Stimulated activated naive CD8-positive, alpha-beta T cell treated with anti-CD3 and anti-CD28 coated beads, Interleukin-15, Interleukin-2, amounts not matched to agents 100 ng/mL and 50 ng/mL, for 24 hours (primary cell): Measurements from ENCODE around the gene GMCL1.

Experiments
- H3K27ac Mint-ChIP-seq: one replicate; pipeline ENCODE4 v1.8.0; 2021; ENCODE audit warnings: mild to moderate bottlenecking, mixed read lengths
- H3K27me3 Mint-ChIP-seq: one replicate; pipeline ENCODE4 v1.8.0; 2021; ENCODE audit warnings: mixed read lengths
- H3K36me3 Mint-ChIP-seq: one replicate; pipeline ENCODE4 v1.8.0; 2021; ENCODE audit warnings: low read depth, mixed read lengths
- H3K4me1 Mint-ChIP-seq: one replicate; pipeline ENCODE4 v1.8.0; 2021; ENCODE audit warnings: low read depth, mixed read lengths
- H3K4me3 Mint-ChIP-seq: one replicate; pipeline ENCODE4 v1.8.0; 2021; ENCODE audit warnings: mild to moderate bottlenecking, mixed read lengths
- H3K9me3 Mint-ChIP-seq: one replicate; pipeline ENCODE4 v1.8.0; 2021; ENCODE audit warnings: mixed read lengths

Gene GMCL1

GRCh38 chr2:69916106-69916505 is 86.6 kb downstream of the GMCL1 start:
- Mint-ChIP-seq H3K27ac (peak overlapping the region; percentile 40), H3K4me3 (peak overlapping the region; percentile 80), H3K4me1 (peaks cover 39% of the 10 kb centered on the region), H3K36me3 (peaks cover 21% of the 10 kb centered on the region), H3K27me3 (no peaks in the 10 kb centered on the region), H3K9me3 (no peaks in the 10 kb centered on the region)

GRCh38 chr2:69917852-69918251 is 88.4 kb downstream of the GMCL1 start:
- Mint-ChIP-seq H3K27ac (no peak overlapping the region), H3K4me3 (no peak overlapping the region), H3K36me3 (peaks cover 26% of the 10 kb centered on the region), H3K27me3 (no peaks in the 10 kb centered on the region), H3K4me1 (peaks cover 35% of the 10 kb centered on the region), H3K9me3 (no peaks in the 10 kb centered on the region)

- no peaks in the 10 kb centered on the region for H3K9me3 Mint-ChIP-seq
- H3K4me1 Mint-ChIP-seq = peaks cover 33% of the 10 kb centered on the region
- H3K27ac Mint-ChIP-seq = no peak overlapping the region
- H3K4me3 Mint-ChIP-seq = no peak overlapping the region
- no peaks in the 10 kb centered on the region for H3K27me3 Mint-ChIP-seq
- peaks cover 30% of the 10 kb centered on the region for H3K36me3 Mint-ChIP-seq
These were observed 88.9 kb downstream of the GMCL1 start for GRCh38 chr2:69918401-69918800.

- H3K36me3 Mint-ChIP-seq = peaks cover 30% of the 10 kb centered on the region
- no peaks in the 10 kb centered on the region for H3K27me3 Mint-ChIP-seq
- H3K4me1 Mint-ChIP-seq = peaks cover 19% of the 10 kb centered on the region
- no peaks in the 10 kb centered on the region for H3K9me3 Mint-ChIP-seq
- H3K4me3 Mint-ChIP-seq = no peak overlapping the region
- no peak overlapping the region for H3K27ac Mint-ChIP-seq
These were observed 93.7 kb downstream of the GMCL1 start for GRCh38 chr2:69923116-69923515.

- peak overlapping the region; percentile 50 for H3K27ac Mint-ChIP-seq
- peaks cover 18% of the 10 kb centered on the region for H3K4me1 Mint-ChIP-seq
- peaks cover 27% of the 10 kb centered on the region for H3K36me3 Mint-ChIP-seq
- no peaks in the 10 kb centered on the region for H3K27me3 Mint-ChIP-seq
- no peaks in the 10 kb centered on the region for H3K9me3 Mint-ChIP-seq
- H3K4me3 Mint-ChIP-seq = no peak overlapping the region
These were observed 97.5 kb downstream of the GMCL1 start for GRCh38 chr2:69926849-69927515.
